Heart right ventricle (tissue), 16 donors: Measurements from ENCODE around the gene SOD1. TPM values are rescaled to one million over a fixed set of nuclear protein-coding genes. Genes with fewer than 3 reads are reported as not detected.

ENCODE experiments used
- ATAC-seq, 8 donors: fragments of 200-7000 bp; cut with Tn5 transposase; one replicate each; pipeline ENCODE4 v1.9.1; 2020; ENCODE audit warnings: mild to moderate bottlenecking in 8 of 8, moderate library complexity in 8 of 8, moderate number of reproducible peaks in 1 of 8
- DNase-seq, 2 donors: peaks; one replicate each; pipeline ENCODE4 v3.0.0-alpha.2; 2020
- H3K27ac ChIP-seq, 10 donors: fragments of 200-600 bp; sonication (generic) in 2 of 10; one replicate each; pipeline versions ENCODE4 v1.5.0 to v1.8.0; 2020 to 2022; ENCODE audit warnings: mild to moderate bottlenecking in 3 of 10
- H3K27me3 ChIP-seq, 7 donors: fragments of 200-600 bp; one replicate each; pipeline ENCODE4 v1.8.0; 2021 to 2022; ENCODE audit warnings: mild to moderate bottlenecking in 2 of 7
- H3K36me3 ChIP-seq, 9 donors: fragments of 200-600 bp; sonication (generic) in 1 of 9; one replicate each; pipeline versions ENCODE4 v1.5.0 to v1.8.0; 2020 to 2022; ENCODE audit warnings: mild to moderate bottlenecking in 2 of 9
- H3K4me1 ChIP-seq, 9 donors: fragments of 200-600 bp; sonication (generic) in 1 of 9; one replicate each; pipeline versions ENCODE4 v1.5.0 to v1.8.0; 2020 to 2022; ENCODE audit warnings: mild to moderate bottlenecking in 4 of 9
- H3K4me3 ChIP-seq, 10 donors: fragments of 200-600 bp; sonication (generic) in 2 of 10; one replicate each; pipeline versions ENCODE4 v1.5.0 to v1.8.0; 2020 to 2022; ENCODE audit warnings: mild to moderate bottlenecking in 7 of 10, moderate library complexity in 2 of 10
- H3K9me3 ChIP-seq, 11 donors: fragments of 200-600 bp in 10 of 11; sonication (generic) in 2 of 11; one replicate each; pipeline versions ENCODE4 v1.5.0 to v1.8.0; 2013 to 2022; ENCODE audit warnings: mild to moderate bottlenecking in 2 of 11, control low read depth in 1 of 11, moderate library complexity in 1 of 11
- CTCF ChIP-seq, 9 donors: fragments of 200-600 bp; sonication (generic) in 2 of 9; IDR thresholded peaks; one replicate each; pipeline versions ENCODE4 v1.5.0 to v1.8.0; 2021 to 2022; ENCODE audit warnings: antibody characterized with exemption in 9 of 9, mild to moderate bottlenecking in 5 of 9, moderate library complexity in 1 of 9
- WGBS, 2 donors: extraction: QIAGEN DNeasy Blood & Tissue Kit; methylation state at CpG; one replicate each; pipeline ENCODE4 v1.1.7; 2013; ENCODE audit warnings: inconsistent platforms in 1 of 2; 5-methylcytosine and 5-hydroxymethylcytosine counted together
- intact Hi-C, 10 donors: fragments of 100-400 bp; cut with DNase I; formaldehyde crosslinking; loops; one replicate each; pipeline versions ENCODE4 v1.11.1 to v1.14.2; 2022
- polyA plus RNA-seq, 2 donors: library from polyadenylated mRNA; stranded (reverse); fragments of 200-250 nt; gene quantifications; one replicate each; pipeline ENCODE4 v1.2.3, GENCODE V29; 2013
- total RNA-seq, 10 donors: library from RNA; stranded (reverse); fragmentation: NEBNext Ultra II Directional in 3 of 10; extraction: Animal tissue kit (Norgen Biotek cat#: 25700) in 3 of 10; gene quantifications; one replicate each; pipeline versions ENCODE4 v1.2.1 to v1.2.4, GENCODE V29; 2021 to 2023
- donor health status: Arrhythmogenic right ventricular cardiomyopathy.
- donor health status: ischemic (EF 13 %, LVEDD 7.1; RV severe dilation, severe dysfunction).
- donor health status: healthy with polysubstance abuse.
- donor health status: DM: no; HTN: yes; CAD: no.
- donor health status: DM: no; HTN: no; CAD: no.
- donor health status: ischemic (EF 25% LVEDD 6.9; RV normal size, moderate dysfunction).
- donor health status: ischemic (EF 25% LVEDD 5.7; RV mildly dilated, moderate dysfunction).
- donor health status: healthy.
- donor health status: DM: yes; HTN: yes; CAD: no.
- donor health status: Ischemic cardiomyopathy.
- donor health status: ischemic (EF 35%, LVEDD 5.7; RV mildly dilated, moderate dysfunction).
- donor health status: nonischemic (EF 11% LVEDD 7.7; RV severe dilation, severe dysfunction).
- donor health status: DM: yes; HTN: yes; CAD: no.
- donor health status: PGD.
- donor health status: ischemic (EF 29% LVEDD 5.4; RV normal size, mild dysfunction).
- donor health status: nonischemic (EF 23%, LVEDD 6.1; RV moderate dilation, normal function).

The SOD1 gene
- total and polyA plus RNA-seq, 12 donors = 358 to 456 (median 420) TPM

DNA sequence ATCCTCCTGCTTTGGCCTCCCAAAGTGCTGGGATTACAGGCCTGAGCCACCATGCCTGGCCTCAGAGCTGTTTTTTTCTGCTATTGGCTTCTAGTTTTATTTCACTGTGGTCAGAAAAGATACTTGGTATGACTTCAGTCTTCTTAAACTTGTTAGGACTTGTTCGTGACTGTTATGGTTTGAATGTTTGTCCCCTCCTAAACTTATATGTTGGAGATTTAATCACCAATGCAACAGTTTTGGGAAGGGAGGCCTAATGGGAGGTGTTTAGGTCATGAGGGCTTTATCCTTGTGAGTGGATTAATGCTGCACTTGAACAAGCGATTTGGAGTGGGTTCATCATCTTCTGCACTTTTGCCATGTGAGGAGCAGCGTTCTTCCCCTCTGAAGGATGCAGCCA is 24.5 kb upstream of the SOD1 start:
- 84 to 91% methylated on average over 3 of the region's 3 CpGs for WGBS, 2 donors
- intact Hi-C loops = no loop called here

DNA sequence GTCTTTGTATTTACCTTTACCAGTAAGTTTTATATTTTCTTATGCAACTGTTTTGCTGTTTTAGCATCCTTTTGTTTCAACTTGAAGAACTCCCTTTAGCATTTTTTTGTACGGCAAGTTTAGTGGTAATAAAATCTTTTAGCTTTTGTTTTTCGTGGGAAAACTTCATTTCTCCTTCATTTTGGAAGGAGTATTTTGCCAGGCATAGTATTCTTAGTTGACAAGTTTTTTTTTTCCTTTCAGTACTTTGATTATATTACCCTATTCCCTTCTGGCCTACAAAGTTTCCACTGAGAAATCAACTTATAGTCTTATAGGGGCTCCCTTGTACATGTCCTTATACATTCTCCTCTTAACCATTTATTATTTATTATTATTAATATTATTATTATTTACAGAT is 22.6 kb upstream of the SOD1 start:
- WGBS, 2 donors = 79 to 83% methylated on average over 2 of the region's 2 CpGs
- no peaks in the 10 kb centered on the region for H3K36me3 ChIP-seq
- no peaks in the 10 kb centered on the region for H3K4me1 ChIP-seq
- H3K9me3 ChIP-seq = peaks cover 0 to 15% (median 3%) of the 10 kb centered on the region in 11 donors
- no peak for TF ChIP-seq CTCF (IDR thresholded peaks at IDR 0.05)
- H3K27me3 ChIP-seq = no peaks in the 10 kb centered on the region
- no peak overlapping the region for H3K27ac ChIP-seq
- intact Hi-C loops = no loop called here
- no peak for DNase-seq
- no peak overlapping the region for H3K4me3 ChIP-seq
- no peak for ATAC-seq

More for the DNA sequence above, 24.5 kb upstream of the SOD1 start:
- DNase-seq (no peak), ATAC-seq (no peak)
- Histone ChIP-seq H3K4me1 (peaks cover 0 to 4% (median 0%) of the 10 kb centered on the region in 9 donors), H3K36me3 (no peaks in the 10 kb centered on the region), H3K27me3 (no peaks in the 10 kb centered on the region), H3K4me3 (no peak overlapping the region), H3K27ac (no peak overlapping the region), H3K9me3 (peaks cover 0 to 13% (median 3%) of the 10 kb centered on the region in 11 donors)
- no peak for TF ChIP-seq CTCF (IDR thresholded peaks at IDR 0.05)

GRCh38 chr21:31641416-31641922 is 18.0 kb upstream of the SOD1 start:
- ATAC-seq = no peak
- no peak for DNase-seq
- H3K4me1 ChIP-seq = no peaks in the 10 kb centered on the region
- H3K4me3 ChIP-seq = no peak overlapping the region
- 95 to 96% methylated on average over 12 of the region's 12 CpGs for WGBS, 2 donors
- peaks cover 0 to 17% (median 3%) of the 10 kb centered on the region in 11 donors for H3K9me3 ChIP-seq
- no peak overlapping the region for H3K27ac ChIP-seq
- H3K27me3 ChIP-seq = no peaks in the 10 kb centered on the region
- H3K36me3 ChIP-seq = no peaks in the 10 kb centered on the region
- intact Hi-C loops = no loop called here
- TF ChIP-seq CTCF (IDR thresholded peaks at IDR 0.05) = no peak

- intact Hi-C loops = no loop called here
- H3K36me3 ChIP-seq = no peaks in the 10 kb centered on the region
- TF ChIP-seq CTCF (IDR thresholded peaks at IDR 0.05) = no peak
- DNase-seq (no peak), ATAC-seq (peak in 4 of 8 donors; percentile 29 to 76 (median 50))
- no peak overlapping the region for H3K4me3 ChIP-seq
- 45 to 49% methylated on average over 4 of the region's 4 CpGs for WGBS, 2 donors
- no peak overlapping the region for H3K27ac ChIP-seq
- H3K4me1 ChIP-seq = no peaks in the 10 kb centered on the region
- no peaks in the 10 kb centered on the region for H3K27me3 ChIP-seq
- H3K9me3 ChIP-seq = peaks cover 0 to 7% (median 0%) of the 10 kb centered on the region in 11 donors
These were observed 14.8 kb upstream of the SOD1 start for GRCh38 chr21:31644643-31645042.
